ENCODE results near the gene STUB1.

The STUB1 gene

DNA sequence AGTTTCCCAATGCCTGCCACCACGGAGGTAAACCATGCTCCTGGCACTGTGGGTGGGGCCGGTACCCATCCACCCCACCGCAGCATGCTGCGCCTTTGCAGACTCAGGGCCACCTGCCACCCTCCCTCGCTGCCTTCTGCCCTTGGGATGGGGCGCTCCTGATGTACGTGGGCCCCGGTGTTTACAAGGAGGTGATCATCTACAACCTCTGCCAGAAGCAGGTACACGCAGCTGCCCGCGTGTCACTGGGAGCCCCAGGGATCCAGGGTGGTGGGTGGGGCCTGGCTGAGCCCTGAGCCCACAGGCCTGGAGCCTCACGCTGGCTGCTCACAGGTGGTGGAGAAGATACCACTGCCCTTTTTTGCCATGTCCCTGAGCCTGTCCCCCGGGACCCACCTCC is 13.6 kb upstream of the STUB1 start:
- DNase-seq (ENCODE audit: low read depth in 2 of 2) = no peak

DNA sequence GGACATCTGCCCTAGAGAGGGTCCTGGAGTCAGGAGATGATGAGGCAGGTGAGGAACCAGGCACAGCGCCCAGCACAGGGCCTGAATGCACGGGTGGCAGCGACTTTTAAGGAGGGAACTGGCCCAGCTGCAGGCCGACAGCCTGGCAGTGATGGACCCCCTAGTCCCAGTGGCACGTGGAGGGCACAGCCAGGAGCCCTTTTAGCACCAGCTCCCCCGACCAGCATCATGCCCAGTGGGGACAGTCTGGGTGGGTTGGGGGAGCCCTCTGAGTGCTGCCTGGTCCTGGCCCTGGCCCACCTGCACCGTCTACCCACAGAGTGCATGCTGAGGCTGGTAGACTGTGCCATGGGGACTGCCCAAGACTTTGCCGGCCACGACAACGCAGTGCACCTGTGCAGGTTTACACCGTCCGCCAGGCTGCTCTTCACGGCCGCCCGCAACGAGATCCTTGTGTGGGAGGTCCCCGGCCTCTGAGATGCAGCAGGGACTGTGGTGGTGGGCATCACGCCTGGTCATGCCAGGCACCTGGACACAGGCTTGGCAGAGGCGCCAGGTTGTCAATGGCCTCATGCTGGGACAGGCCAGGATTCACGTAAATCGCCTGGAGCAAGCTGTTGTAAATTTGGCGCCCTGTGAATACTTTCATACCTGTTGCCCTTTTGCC is 13.0 kb upstream of the STUB1 start:
- no peak for DNase-seq (ENCODE audit: low read depth in 2 of 2)

DNA sequence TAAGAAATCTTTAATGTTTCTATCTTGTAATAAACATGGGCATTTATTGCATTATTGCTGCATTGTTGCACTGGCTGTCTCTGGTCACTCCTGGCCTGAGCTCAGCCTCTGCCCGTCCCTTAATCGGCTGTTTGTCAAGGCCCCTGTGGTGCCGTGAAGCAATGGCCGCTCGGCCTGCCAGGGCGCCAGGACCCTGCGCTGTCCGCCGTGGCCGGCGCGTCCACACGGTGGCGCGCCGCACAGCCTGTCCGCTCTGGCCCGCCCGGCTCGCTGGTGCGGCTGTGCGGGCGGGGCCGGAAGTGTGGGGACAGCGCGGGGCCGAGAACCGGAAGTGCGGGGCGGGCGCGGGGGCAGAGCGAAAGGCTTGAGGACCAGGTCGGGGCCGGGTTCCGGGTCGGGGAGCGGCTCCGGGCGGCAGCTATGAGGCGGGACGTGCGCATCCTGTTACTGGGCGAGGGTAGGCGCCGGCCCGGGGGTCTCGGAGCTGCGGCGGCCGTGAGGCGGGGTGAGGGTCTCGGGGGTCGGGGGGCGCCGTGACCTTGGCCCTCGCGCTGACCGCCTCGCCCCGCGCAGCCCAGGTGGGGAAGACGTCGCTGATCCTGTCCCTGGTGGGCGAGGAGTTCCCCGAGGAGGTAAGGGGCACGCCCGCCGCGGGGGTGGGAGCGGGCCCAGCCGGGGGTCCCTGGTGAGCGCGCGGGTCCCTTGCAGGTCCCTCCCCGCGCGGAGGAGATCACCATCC is 12.3 kb upstream of the STUB1 start, which contains the start of gene RHOT2:
Gene RHOT2 (plus strand): TSS at position 353 of the 739 bp plus-strand sequence. CDS start 68 bp downstream, at position 421.
- DNase-seq (ENCODE audit: low read depth in 2 of 2) = peak; percentile 65 to 69

DNA sequence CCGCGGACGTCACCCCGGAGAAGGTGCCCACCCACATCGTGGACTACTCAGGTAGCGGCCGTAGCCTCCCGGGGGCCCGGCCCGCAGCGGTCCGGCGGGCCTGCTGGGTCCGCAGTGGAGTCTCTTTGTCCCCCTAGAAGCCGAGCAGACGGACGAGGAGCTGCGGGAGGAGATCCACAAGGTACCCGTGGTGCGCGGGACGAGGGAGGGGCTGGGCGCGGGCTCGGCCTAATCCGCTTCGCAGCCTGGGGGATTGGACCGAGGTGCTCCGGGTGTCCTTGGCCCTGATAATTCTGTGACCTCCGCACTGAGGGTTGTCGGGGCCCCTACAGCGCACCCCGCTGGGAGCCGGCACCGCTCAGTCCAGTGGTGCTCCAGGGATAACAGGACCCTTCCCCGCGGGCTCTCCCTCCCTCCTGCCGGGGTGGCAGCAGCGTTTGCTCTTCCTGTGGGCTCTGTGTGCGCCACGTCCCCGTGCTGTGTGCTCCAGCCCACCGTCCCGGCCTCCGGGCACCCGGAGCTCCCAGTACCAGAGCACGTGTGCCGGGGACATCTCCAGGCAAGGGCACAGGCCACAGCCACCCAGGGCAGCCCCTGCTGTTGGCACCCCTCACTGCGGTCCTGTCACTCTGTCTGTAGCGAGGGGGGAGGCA is 11.6 kb upstream of the STUB1 start:
- no peak for DNase-seq (ENCODE audit: low read depth in 2 of 2)

DNA sequence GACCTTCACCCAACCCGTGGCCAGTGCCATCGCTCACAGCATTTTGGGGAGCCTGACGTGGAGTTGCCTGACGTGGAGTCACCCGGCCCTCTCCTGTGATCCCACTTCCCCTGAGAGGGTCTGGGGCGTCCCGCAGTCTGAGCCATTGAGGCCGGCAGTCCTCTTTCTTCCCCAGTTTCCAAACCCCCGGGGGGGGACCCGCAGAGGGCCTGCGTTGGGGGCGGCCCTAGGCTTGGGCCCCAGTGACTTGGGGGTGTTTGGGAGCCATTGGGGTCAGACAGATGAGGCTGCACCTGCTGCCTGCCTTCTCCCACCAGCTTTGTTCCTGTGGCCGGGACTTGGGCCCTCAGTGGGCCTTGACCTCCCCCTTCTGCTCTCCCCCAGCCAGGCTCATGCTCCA is 10.5 kb upstream of the STUB1 start:
- DNase-seq (ENCODE audit: low read depth in 2 of 2) = no peak

DNA sequence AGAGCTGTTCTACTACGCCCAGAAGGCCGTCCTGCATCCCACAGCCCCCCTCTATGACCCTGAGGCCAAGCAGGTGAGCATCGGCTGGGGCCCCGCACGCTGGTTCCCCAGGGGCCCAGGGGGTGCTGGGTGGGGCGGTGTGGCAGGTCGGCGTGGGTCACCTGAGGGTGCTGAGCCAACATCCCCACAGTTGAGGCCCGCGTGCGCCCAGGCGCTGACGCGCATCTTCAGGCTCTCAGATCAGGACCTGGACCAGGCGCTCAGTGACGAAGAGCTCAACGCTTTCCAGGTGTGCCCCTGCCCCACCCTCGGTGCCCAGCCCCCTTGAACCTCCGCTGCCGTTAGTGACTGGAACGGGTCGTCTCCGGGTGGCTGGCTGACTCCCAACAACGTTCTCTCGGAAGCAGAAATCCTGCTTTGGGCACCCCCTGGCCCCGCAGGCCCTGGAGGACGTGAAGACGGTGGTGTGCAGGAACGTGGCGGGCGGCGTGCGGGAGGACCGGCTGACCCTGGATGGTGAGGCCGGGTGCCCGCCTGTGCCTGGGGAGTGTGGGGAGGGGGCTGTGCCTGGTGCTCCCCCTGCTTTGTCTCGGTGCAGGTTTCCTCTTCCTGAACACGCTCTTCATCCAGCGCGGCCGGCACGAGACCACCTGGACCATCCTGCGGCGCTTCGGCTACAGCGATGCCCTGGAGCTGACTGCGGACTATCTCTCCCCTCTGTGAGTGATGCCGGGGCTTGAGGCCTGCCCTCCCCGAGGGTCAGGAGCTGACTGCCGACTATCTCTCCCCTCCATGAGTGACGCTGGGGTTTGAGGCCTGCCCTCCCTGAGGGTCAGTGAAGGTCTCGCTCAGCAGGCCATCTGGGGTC is 9.5 kb upstream of the STUB1 start:
- no peak for DNase-seq (ENCODE audit: low read depth in 2 of 2)

DNA sequence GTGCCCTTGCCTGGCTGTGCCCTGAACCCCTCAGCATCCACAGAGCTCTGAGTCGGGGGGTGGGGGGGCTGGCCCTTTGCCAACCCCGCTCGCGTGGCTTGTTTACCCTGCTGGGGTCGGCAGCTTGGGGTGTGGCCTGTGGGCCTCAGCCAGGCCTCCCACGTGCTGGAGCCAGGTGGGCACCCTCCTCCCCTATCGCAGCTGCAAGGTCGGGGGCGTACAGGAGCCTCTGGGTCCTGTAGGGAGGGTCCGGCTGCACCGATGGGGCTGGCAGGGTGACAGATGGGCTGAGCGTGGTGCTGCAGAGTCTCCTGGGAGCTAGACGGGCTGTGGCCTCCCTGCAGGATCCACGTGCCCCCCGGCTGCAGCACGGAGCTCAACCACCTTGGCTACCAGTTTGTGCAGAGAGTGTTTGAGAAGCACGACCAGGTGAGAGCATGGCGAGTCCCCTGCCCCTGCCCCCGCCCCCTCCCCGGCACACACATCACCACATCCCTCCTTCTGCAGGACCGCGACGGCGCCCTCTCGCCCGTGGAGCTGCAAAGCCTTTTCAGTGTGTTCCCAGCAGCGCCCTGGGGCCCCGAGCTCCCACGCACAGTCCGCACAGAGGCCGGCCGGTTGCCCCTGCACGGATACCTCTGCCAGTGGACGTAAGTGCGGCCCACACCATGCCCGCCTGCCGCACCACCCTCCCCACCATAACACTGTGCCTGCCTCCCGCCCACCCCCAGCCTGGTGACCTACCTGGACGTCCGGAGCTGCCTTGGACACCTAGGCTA is 8.7 kb upstream of the STUB1 start:
- no peak for DNase-seq (ENCODE audit: low read depth in 2 of 2)

DNA sequence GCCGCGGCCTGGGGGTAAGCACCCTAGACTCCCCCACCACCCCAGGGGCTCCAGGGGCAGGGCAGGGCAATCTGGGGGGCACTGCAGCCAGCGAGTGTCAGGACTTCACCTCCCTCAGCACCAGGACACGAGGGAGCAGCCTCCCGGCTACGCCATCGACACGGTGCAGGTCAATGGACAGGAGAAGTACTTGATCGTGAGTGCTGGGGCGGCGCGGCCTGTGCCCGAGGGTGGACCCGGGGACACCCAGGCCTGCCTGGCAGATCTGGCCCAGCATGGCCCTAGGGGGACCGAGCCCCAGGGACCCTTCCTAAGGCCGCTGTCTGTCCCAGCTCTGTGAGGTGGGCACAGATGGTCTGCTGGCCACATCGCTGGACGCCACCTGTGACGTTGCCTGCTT is 7.8 kb upstream of the STUB1 start:
- DNase-seq (ENCODE audit: low read depth in 2 of 2) = no peak

DNA sequence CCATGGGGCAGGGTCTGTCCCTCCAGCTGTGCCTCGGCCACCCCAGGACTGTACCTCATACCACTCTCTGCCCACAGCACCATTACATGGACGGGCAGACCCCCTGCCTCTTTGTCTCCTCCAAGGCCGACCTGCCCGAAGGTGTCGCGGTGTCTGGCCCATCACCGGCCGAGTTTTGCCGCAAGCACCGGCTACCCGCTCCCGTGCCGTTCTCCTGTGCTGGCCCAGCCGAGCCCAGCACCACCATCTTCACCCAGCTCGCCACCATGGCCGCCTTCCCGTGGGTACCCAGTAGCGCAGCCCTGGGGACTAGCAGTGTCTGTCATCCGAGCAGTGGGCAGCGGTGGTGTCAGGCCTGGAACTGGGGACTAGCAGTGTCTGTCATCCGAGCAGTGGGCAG is 7.4 kb upstream of the STUB1 start:
- DNase-seq (ENCODE audit: low read depth in 2 of 2) = no peak

DNA sequence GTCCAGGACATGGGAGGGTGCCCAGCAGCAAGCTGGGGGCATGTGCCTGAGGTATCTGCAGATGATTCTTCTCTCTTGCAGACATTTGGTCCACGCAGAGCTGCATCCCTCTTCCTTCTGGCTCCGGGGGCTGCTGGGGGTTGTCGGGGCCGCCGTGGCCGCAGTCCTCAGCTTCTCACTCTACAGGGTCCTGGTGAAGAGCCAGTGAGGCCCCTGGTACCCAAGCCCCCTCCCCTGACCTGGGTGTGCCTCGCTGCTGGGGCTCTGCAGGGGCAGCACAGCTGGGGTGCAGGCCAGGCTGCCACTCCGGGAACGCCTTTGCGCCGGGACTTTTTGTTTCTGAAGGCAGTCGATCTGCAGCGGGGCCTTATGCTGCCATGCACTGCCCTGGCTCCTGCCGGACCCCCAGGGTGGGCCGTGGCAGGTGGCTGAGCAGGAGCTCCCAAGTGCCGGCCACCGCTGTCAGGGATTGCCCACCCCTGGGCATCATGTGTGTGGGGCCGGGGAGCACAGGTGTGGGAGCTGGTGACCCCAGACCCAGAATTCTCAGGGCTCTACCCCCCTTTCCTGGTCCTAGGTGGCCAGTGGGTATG is 6.7 kb upstream of the STUB1 start:
- DNase-seq (ENCODE audit: low read depth in 2 of 2) = no peak

DNA sequence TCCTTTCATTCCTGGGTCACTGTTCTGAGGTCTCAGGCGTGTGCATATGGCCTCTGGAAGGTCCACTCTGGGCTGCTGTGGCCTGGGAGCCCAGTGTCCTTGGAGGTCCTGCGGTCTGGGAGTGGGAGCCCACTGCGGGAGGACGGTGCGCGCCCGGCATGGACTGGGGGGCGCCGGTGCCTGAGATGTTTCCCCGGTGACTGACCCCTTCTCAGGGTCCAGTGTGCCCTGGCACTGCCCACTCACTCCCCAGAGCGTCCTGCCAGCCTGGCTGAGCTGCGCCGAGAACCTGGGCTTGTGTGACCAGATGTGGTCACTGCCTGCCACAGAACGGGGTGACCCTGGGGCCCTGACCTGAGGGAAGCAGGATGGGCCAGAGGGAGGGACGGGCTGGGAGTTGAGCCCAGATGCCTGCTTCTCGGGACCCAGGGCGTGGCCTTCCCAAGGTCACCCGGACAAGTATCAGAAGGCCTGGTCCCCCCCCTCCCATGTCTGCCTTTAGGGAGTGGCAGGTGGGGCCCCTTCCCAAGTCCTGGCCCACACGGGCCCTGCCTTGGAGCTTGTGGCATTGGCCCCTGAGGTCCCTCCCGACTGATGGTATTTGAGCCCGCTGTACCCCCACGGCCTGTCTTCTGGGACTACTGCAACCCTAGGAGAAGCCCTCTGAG is 5.9 kb upstream of the STUB1 start:
- DNase-seq (ENCODE audit: low read depth in 2 of 2) = no peak

DNA sequence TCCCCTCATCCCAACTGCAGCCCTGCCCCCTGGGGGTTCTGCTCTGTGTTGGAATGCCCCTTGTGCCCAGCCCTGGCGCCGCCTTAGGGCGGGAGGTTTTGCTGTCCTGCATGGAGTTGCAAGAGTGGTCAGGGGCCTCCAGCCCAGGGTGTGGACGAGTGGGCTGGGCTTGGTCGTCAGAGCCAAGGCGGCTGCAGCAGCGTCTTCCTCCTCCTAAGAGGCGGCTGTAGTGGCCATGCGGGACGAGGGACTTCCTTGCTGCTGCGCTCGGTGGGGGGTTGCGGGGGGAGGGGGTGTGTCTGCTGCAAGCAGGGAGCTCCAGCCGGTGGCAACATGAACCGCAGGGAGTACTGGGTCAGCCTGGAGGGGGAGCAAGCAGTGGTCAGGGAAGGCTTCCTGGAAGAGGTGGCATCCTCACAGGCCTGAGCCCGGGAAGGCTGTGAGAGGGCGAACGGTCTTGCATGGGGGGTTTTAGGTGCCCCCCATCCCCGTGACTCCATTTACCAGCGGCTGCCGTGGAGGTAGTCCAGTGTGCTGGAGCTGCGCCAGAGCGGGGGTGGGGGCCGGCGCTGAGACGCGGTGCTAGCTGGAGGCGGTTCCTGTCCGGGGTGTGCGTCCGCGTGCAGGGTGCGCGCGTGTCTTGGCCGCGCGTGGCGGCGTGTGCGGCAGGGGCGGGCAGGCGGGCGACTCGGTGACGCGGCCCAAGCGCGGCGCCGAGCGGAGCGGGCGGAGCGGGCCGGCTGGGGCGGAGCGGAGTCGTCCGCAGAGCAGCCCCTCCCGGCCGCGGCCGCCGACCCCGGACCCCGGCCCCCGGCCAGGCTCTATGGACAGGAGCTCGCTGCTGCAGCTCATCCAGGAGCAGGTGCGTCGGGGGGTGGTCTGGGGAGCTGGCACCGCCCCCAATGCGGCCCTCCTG is 5.0 kb upstream of the STUB1 start, which contains the start of gene RHBDL1:
Gene RHBDL1 (plus strand): TSS at position 704 of the 916 bp plus-strand sequence. CDS start 120 bp downstream, at position 824.
- no peak for DNase-seq (ENCODE audit: low read depth in 2 of 2)

DNA sequence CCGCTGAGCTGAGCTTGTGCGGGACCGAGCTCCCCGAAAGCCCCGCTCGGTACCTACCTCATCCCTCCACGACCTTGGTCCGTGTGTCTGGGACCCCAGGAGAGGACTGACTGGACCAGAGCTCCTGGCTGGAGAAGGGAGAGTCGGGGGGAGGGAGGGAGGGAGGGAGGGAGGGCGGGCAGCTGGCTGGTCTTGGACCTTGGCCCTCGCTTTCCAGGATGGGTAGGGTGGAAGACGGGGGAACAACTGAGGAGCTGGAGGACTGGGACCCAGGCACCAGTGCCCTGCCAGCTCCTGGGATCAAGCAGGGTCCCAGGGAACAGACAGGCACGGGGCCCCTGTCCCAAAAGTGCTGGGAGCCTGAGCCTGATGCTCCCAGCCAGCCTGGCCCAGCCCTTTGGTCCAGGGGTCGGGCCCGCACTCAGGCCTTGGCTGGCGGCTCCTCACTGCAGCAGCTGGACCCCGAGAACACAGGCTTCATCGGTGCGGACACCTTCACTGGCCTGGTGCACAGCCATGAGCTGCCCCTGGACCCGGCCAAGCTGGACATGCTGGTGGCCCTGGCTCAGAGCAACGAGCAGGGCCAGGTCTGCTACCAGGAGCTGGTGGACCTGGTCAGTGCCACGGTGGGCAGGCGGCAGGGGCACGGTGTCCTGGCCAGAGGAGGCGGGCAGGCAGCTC is 4.2 kb upstream of the STUB1 start:
- DNase-seq (ENCODE audit: low read depth in 2 of 2) = no peak

DNA sequence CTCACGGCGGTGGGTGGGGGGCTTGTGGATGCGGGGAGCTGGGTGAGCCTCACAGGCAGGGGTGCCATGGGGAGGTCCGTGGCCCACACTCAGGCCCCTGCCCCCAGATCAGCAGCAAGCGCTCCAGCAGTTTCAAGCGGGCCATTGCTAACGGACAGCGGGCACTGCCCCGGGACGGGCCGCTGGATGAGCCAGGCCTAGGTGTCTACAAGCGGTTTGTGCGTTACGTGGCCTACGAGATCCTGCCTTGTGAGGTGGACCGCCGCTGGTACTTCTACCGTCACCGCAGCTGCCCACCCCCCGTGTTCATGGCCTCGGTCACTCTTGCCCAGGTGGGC is 3.7 kb upstream of the STUB1 start:
- DNase-seq (ENCODE audit: low read depth in 2 of 2) = no peak

DNA sequence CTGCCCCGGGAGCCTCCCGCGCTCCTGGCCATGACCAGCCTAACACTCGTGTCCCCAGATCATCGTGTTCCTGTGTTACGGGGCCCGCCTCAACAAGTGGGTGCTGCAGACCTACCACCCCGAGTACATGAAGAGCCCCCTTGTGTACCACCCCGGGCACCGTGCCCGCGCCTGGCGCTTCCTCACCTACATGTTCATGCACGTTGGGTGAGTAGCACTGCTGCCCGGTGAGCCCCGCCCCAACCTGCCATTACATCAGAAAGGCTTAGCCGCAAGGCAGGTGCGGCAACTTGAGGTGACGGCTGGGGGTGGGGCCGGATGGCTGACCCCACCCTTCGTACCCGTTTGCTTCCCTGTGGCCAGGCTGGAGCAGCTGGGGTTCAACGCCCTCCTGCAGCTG is 3.3 kb upstream of the STUB1 start:
- DNase-seq (ENCODE audit: low read depth in 2 of 2) = no peak

DNA sequence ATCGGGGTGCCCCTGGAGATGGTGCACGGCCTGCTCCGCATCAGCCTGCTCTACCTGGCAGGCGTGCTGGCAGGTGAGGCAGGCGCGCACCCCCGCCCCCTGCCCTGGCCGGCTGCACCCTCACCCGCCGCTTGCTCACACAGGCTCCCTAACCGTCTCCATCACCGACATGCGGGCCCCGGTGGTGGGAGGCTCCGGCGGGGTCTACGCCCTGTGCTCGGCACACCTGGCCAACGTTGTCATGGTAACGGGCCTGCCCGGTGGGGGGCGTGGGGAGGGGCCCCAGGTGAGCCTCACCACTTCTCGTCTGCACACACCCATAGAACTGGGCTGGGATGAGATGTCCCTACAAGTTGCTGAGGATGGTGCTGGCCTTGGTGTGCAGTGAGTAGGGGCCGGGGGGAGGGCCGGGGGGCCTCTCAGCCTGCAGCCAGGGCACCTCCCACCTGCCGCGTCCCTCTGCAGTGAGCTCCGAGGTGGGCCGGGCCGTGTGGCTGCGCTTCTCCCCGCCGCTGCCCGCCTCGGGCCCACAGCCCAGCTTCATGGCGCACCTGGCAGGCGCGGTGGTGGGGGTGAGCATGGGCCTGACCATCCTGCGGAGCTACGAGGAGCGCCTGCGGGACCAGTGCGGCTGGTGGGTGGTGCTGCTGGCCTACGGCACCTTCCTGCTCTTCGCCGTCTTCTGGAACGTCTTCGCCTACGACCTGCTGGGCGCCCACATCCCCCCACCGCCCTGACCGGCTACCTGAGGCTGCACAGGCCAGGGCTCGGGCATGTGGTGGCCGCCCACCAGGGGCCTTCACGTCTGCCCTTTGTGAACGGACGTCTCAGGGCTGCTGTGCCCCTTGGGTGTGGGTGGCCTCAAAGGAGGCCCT is 2.7 kb upstream of the STUB1 start:
- DNase-seq (ENCODE audit: low read depth in 2 of 2) = no peak

DNA sequence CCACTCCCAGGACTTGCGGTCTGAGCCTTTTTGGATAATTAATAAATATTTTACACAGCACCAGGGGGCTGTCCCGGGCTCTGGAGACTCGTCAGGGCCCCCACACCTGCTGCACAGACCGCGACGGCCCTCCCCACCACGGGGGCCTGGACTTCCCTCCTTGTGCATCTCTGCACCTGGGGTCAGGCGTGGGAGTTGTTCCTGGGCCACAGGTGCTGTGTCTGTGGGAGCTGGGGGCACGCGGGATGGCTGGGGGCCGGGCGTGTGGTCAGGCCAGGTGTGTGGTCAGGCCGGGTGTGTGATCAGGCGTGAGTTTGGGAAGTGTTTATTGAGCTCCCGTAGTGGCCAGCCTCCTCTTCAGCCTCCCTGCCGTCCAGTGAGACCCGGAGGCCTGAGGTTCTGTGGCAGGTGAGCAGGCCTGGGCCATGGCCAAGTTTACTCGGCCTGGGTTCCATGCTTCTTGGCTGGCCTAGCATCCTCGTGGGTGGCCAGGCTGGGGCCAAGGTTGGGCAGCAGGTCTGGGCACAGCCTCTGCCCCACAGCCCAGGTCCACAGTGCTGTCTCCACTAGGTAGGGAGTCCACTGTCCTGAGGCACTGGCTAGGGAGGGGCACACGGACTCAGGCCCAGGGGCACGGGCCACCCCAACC is 1.9 kb upstream of the STUB1 start:
- DNase-seq (ENCODE audit: low read depth in 2 of 2) = no peak

Measured in fibroblast of skin of left biceps (primary cell).